GM12891 (cell line): ENCODE measurements around the gene FBXL15.

Experiments
- DNase-seq: peaks from one replicate; pipeline ENCODE4 v3.0.0; 2011; ENCODE audit warnings: low spot score; ENCODE audit not compliant: insufficient read length
- FAIRE-seq: peaks from 2 replicates; lab custom pipeline; 2011; peaks lifted over from hg19 to GRCh38; lab: Jason Lieb, UNC
- PAX5 ChIP-seq: IDR thresholded peaks from 2 replicates; pipeline ENCODE4 v1.6.1; 2011; ENCODE audit warnings: low read length, moderate library complexity, mild to moderate bottlenecking; ENCODE audit not compliant: insufficient read depth, severe bottlenecking
- POLR2A ChIP-seq: IDR thresholded peaks from 2 replicates; pipeline ENCODE4 v1.6.1; 2011; ENCODE audit warnings: low read depth, low read length, control low read depth
- POLR2AphosphoS5 ChIP-seq: IDR thresholded peaks from 2 replicates; pipeline ENCODE4 v1.6.1; 2011; ENCODE audit warnings: low read depth, low read length, control low read depth
- POU2F2 ChIP-seq: IDR thresholded peaks from 2 replicates; pipeline ENCODE4 v1.6.1; 2011; ENCODE audit warnings: low read depth, mild to moderate bottlenecking, control low read depth, low read length, moderate library complexity
- SPI1 ChIP-seq: IDR thresholded peaks from 2 replicates; pipeline ENCODE4 v1.6.1; 2011; ENCODE audit warnings: low read depth, low read length, control low read depth
- TAF1 ChIP-seq: IDR thresholded peaks from 2 replicates; pipeline ENCODE4 v1.6.1; 2011; ENCODE audit warnings: low read depth, low read length, control low read depth

FBXL15 gene

GRCh38 chr10:102389894-102390293, 30.7 kb upstream of the FBXL15 start:
- FAIRE-seq (no peak), DNase-seq (no peak)
- TF ChIP-seq POLR2AphosphoS5 = no peak
- TF ChIP-seq POLR2A = no peak
- TF ChIP-seq PAX5 = no peak
- no peak for TF ChIP-seq POU2F2
- TF ChIP-seq TAF1 = no peak
- no peak for TF ChIP-seq SPI1

- DNase-seq (no peak), FAIRE-seq (no peak)
- no peak for TF ChIP-seq SPI1
- no peak for TF ChIP-seq POU2F2
- no peak for TF ChIP-seq TAF1
- TF ChIP-seq PAX5 = no peak
- TF ChIP-seq POLR2A = no peak
- no peak for TF ChIP-seq POLR2AphosphoS5
Measured at GRCh38 chr10:102392306-102392705, 28.3 kb upstream of the FBXL15 start.

- no peak for TF ChIP-seq POLR2A
- no peak for TF ChIP-seq PAX5
- no peak for TF ChIP-seq TAF1
- no peak for TF ChIP-seq POLR2AphosphoS5
- no peak for TF ChIP-seq POU2F2
- TF ChIP-seq SPI1 = no peak
- no peak for FAIRE-seq
- DNase-seq = no peak
Measured at GRCh38 chr10:102393411-102394078, 27.1 kb upstream of the FBXL15 start.

GRCh38 chr10:102394079-102394800, 26.4 kb upstream of the FBXL15 start:
- DNase-seq (peak; percentile 97), FAIRE-seq (peak; percentile 90)
- TF ChIP-seq POLR2AphosphoS5 = no peak
- TF ChIP-seq TAF1 = peak; percentile 22; the same call in 1 of the 2 replicates
- peak; percentile 24 for TF ChIP-seq PAX5
- peak; percentile 77 for TF ChIP-seq POU2F2
- TF ChIP-seq POLR2A = no peak
- peak; percentile 77 for TF ChIP-seq SPI1

- TF ChIP-seq SPI1 = no peak
- peak; percentile 90 for TF ChIP-seq POLR2AphosphoS5
- TF ChIP-seq TAF1 = no peak; the same call in none of the 2 replicates
- TF ChIP-seq POU2F2 = no peak; the same call in 1 of the 2 replicates
- TF ChIP-seq PAX5 = no peak
- TF ChIP-seq POLR2A = peak; percentile 79
- no peak for DNase-seq
- FAIRE-seq = no peak
Measured at GRCh38 chr10:102394801-102395399, 25.7 kb upstream of the FBXL15 start.

DNA sequence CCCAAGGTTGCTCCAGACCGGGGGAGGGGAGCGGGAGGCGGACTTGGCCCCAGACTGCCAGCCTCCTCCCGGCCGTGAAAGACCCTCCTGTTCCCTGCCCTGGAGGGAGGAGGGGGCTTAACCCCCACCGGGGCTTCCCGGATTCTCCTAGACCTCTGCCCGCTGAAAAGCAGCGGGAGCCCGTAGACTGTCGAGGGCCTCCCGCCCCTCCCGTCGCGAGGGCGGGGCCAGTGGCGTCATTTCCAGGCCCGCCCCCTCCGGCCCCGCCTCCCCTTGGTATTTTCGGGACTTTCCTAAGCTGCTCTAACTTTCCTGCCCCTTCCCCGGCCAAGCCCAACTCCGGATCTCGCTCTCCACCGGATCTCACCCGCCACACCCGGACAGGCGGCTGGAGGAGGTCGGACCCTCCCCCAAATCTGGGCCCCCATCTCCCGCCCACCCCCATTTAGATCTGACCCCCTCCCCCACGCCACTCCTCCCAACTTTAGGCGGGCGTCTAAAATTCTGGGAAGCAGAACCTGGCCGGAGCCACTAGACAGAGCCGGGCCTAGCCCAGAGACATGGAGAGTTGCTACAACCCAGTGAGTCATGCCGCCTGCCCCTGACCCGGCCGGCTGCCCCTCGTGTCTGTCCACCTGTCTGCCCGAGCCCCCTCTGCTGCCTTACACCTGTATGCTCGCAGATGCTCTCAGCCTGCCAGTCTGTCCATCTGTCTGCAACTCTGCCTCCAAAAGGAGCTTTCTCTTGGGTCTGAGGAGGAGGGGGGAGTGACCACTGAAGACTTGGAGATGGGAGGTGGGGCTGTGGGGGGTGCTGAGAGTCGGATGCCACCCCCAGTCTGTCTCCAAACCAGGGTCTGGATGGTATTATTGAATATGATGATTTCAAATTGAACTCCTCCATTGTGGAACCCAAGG, 25.0 kb upstream of the FBXL15 start, which contains the start of gene NFKB2:
TSS of gene NFKB2 (plus strand) at position 306 of the 917 bp plus-strand sequence. CDS start at position 561, 255 bp downstream.
- DNase-seq (peak; percentile 84), FAIRE-seq (peak; percentile 91)
- peak; percentile 3; the same call in 1 of the 2 replicates for TF ChIP-seq POLR2A
- TF ChIP-seq TAF1 = peak; percentile 10; the same call in 1 of the 2 replicates
- TF ChIP-seq SPI1 = no peak
- peak; percentile 15; the same call in 1 of the 2 replicates for TF ChIP-seq POU2F2

DNA sequence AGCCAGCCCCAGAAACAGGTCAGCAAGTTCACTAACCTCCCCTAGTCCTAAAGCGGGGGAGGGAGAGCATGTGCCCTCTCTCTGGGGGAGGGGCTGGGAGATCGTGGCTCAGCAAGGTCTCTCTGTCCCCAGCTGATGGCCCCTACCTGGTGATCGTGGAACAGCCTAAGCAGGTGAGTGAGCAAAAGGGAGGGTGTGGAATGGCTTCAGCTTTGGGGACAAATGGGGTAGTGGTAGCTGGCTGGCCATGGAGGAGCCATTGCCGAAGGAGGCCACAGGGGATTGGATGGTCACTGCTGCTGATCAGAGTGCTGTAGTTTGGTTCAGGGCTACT, 24.4 kb upstream of the FBXL15 start:
- no peak for FAIRE-seq
- DNase-seq = no peak

DNA sequence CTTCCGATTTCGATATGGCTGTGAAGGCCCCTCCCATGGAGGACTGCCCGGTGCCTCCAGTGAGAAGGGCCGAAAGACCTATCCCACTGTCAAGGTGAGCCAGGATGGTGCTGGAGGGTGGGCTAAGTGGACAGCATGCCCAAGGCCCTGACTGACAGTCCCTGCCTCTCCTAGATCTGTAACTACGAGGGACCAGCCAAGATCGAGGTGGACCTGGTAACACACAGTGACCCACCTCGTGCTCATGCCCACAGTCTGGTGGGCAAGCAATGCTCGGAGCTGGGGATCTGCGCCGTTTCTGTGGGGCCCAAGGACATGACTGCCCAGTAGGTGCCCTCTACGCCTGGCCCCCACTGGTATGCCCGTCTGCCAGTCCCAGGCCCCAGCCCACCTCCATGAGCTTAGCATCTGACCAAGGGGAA, 23.9 kb upstream of the FBXL15 start:
- FAIRE-seq (no peak), DNase-seq (no peak)
- TF ChIP-seq TAF1 = no peak
- no peak for TF ChIP-seq POLR2AphosphoS5
- TF ChIP-seq SPI1 = no peak
- TF ChIP-seq POLR2A = no peak
- no peak for TF ChIP-seq POU2F2
- no peak for TF ChIP-seq PAX5

More for the DNA sequence above, 24.4 kb upstream of the FBXL15 start:
- no peak for TF ChIP-seq POLR2A
- no peak for TF ChIP-seq POU2F2
- no peak for TF ChIP-seq SPI1
- TF ChIP-seq PAX5 = no peak
- no peak for TF ChIP-seq POLR2AphosphoS5
- TF ChIP-seq TAF1 = no peak
